K562 (cell line): Measurements from ENCODE around the gene DYNLT2. TPM values are rescaled to one million over a fixed set of nuclear protein-coding genes. Genes with fewer than 3 reads are reported as not detected.

Experiments
- CHD7 ChIP-seq: fragments of 200-600 bp; sonication (generic); IDR thresholded peaks from one replicate; pipeline ENCODE4 v1.6.1; 2012; ENCODE audit warnings: mild to moderate bottlenecking, low read depth, low read length, inconsistent platforms
- ELF4 ChIP-seq: fragments of 450-650 bp; formaldehyde crosslinking; IDR thresholded peaks from 2 replicates; pipeline ENCODE4 v1.4.0; 2022; ENCODE audit warnings: missing genetic modification characterization
- ESRRA ChIP-seq: fragments of 450-650 bp; IDR thresholded peaks from 2 replicates; pipeline ENCODE4 v1.6.1; 2014; ENCODE audit warnings: low read depth, mild to moderate bottlenecking, moderate library complexity, borderline replicate concordance
- HDAC8 ChIP-seq: fragments of 450-650 bp; IDR thresholded peaks from 2 replicates; pipeline ENCODE4 v1.6.1; 2016; ENCODE audit warnings: mild to moderate bottlenecking, missing genetic modification characterization, moderate library complexity, missing compliant biosample characterization
- HLTF ChIP-seq: fragments of 450-650 bp; IDR thresholded peaks from 2 replicates; pipeline ENCODE4 v1.6.1; 2016
- KDM2B ChIP-seq: fragments of 250-450 bp; sonication (Bioruptor Pico); IDR thresholded peaks from 2 replicates; pipeline ENCODE4 v1.8.0; 2021; ENCODE audit warnings: mild to moderate bottlenecking, moderate library complexity
- KLF16 ChIP-seq: IDR thresholded peaks from 2 replicates; pipeline ENCODE4 v1.6.1; 2016; ENCODE audit warnings: antibody characterized with exemption
- POLR2AphosphoS5 ChIP-seq: IDR thresholded peaks from 2 replicates; pipeline ENCODE4 v1.6.1; 2011; ENCODE audit warnings: mild to moderate bottlenecking, low read depth, low read length, moderate library complexity; ENCODE audit not compliant: control insufficient read depth, insufficient read depth
- RBM25 ChIP-seq: fragments of 200-400 bp; formaldehyde crosslinking; IDR thresholded peaks from 2 replicates; pipeline ENCODE4 v1.6.1; 2018; ENCODE audit warnings: low read length, low read depth, moderate library complexity; ENCODE audit not compliant: severe bottlenecking
- RFX1 ChIP-seq: fragments of 450-650 bp; IDR thresholded peaks from 2 replicates; pipeline ENCODE4 v1.6.1; 2016; ENCODE audit warnings: mild to moderate bottlenecking, moderate library complexity
- VEZF1 ChIP-seq: fragments of 200-800 bp; sonication (Bioruptor generic); IDR thresholded peaks from 2 replicates; pipeline ENCODE4 v1.6.1; 2017; ENCODE audit warnings: missing genetic modification characterization, missing compliant biosample characterization
- ZFPM2 ChIP-seq: fragments of 250-450 bp; sonication (Bioruptor Pico); IDR thresholded peaks from 2 replicates; pipeline ENCODE4 v1.5.1; 2022; ENCODE audit warnings: mild to moderate bottlenecking
- ZNF232 ChIP-seq: sonication (generic); formaldehyde crosslinking; IDR thresholded peaks from 2 replicates; pipeline ENCODE4 v1.8.0; 2022; ENCODE audit warnings: mild to moderate bottlenecking, missing genetic modification reagents
- ZNF561 ChIP-seq: fragments of 450-650 bp; formaldehyde crosslinking; conservative IDR thresholded peaks from 2 replicates; pipeline ENCODE4 v1.4.0; 2020; ENCODE audit warnings: mild to moderate bottlenecking, moderate library complexity
- ZNF655 ChIP-seq: fragments of 250-450 bp; sonication (Bioruptor Pico); IDR thresholded peaks from 2 replicates; pipeline ENCODE4 v1.5.0; 2021
- polyA plus RNA-seq, 8 experiments: library from polyadenylated mRNA; depleted of rRNA in 4 of 8; stranded (reverse) in 5 of 8; unstranded in 3 of 8; fragments of >200 nt; fragmentation: Nextera tagmentation in 2 of 8; fragmentation: Illumina TruSeq in 1 of 8; extraction: Ambion mirVana in 2 of 8; extraction: Trizol in 1 of 8; gene quantifications; 2 replicates each; pipeline versions ENCODE4 v1.2.1 to v1.2.3, GENCODE V29; 2011 to 2014; ENCODE audit warnings: inconsistent platforms in 1 of 8, missing spikeins in 1 of 8
- total RNA-seq, 7 experiments: library from RNA; depleted of rRNA in 6 of 7; stranded (reverse); fragments of >200 nt in 6 of 7; fragmentation: Illumina TruSeq in 2 of 7; extraction: Trizol in 2 of 7; gene quantifications; 2 replicates each; pipeline versions ENCODE4 v1.2.1 to v1.2.3, GENCODE V29; 2011 to 2021; ENCODE audit warnings: low replicate concordance in 1 of 7

Gene DYNLT2
- total and polyA plus RNA-seq, 9 of the 15 experiments (the other 6 are each of a cell fraction or from before 2014, with no cell fraction given): 2.0 to 12.8 (median 6.3) TPM

GRCh38 chr6:169723200-169723909 lies 28.0 kb downstream of the DYNLT2 start (continued):
- TF ChIP-seq HDAC8 (tag) (no peak), ZNF232 (CRISPR knock-in tag) (no peak), POLR2AphosphoS5 (0 out of 2 replicates have a peak, but pooled peaks have one; percentile 16), KDM2B (CRISPR knock-in tag) (0 out of 2 replicates have a peak, but pooled peaks have one; percentile 18), KLF16 (no peak), ZNF655 (CRISPR knock-in tag) (no peak), CHD7 (peak; percentile 0), ZFPM2 (CRISPR knock-in tag) (no peak), ZNF561 (CRISPR knock-in tag) (no peak), ELF4 (CRISPR knock-in tag) (no peak), VEZF1 (peak; percentile 47; the same call in 1 of the 2 replicates), HLTF (no peak), RFX1 (no peak), ESRRA (no peak), RBM25 (peak; percentile 5)
